Neural cell (in vitro differentiated cells): Measurements from ENCODE around the gene NUCB1.

Experiments used
- CTCF ChIP-seq: fragments of 450-650 bp; IDR thresholded peaks from 2 replicates; pipeline ENCODE4 v1.5.1; 2014; ENCODE audit warnings: antibody characterized with exemption, mild to moderate bottlenecking, moderate library complexity; ENCODE audit not compliant: poor library complexity, severe bottlenecking
- EP300 ChIP-seq: fragments of 450-650 bp; conservative IDR thresholded peaks from 2 replicates; pipeline ENCODE4 v1.6.1; 2014; ENCODE audit warnings: antibody characterized with exemption, mild to moderate bottlenecking, moderate library complexity; ENCODE audit not compliant: poor library complexity, severe bottlenecking
- EZH2 ChIP-seq: fragments of 200-600, 300-800 bp; shearing (Covaris generic), sonication (generic); IDR thresholded peaks from 2 replicates; pipeline ENCODE4 v1.6.1; 2014; ENCODE audit warnings: antibody characterized with exemption, low read length, borderline replicate concordance, mild to moderate bottlenecking; ENCODE audit not compliant: insufficient read depth, poor library complexity, severe bottlenecking
- POLR2AphosphoS5 ChIP-seq: IDR thresholded peaks from 2 replicates; pipeline ENCODE4 v1.6.1; 2012
- RAD21 ChIP-seq: fragments of 450-650 bp; conservative IDR thresholded peaks from 2 replicates; pipeline ENCODE4 v1.6.1; 2014; ENCODE audit warnings: antibody characterized with exemption, mild to moderate bottlenecking, moderate library complexity

- TF ChIP-seq POLR2AphosphoS5 = no peak
- TF ChIP-seq EP300 = no peak
- no peak for TF ChIP-seq EZH2
- TF ChIP-seq RAD21 = no peak
- no peak for TF ChIP-seq CTCF
Measured at GRCh38 chr19:48953141-48953540, 53.0 kb downstream of the NUCB1 start.
